WERI-Rb-1 (cell line): ENCODE measurements around the gene MEIS2.

Experiments used
- DNase-seq: peaks from one replicate; pipeline ENCODE4 v3.0.0-alpha.2; 2020
- H3K27ac ChIP-seq: fragments of 250-450 bp; sonication (Bioruptor Pico); 2 replicates; pipeline ENCODE4 v1.5.1; 2020; ENCODE audit warnings: mild to moderate bottlenecking, moderate library complexity
- H3K27me3 ChIP-seq: fragments of 250-450 bp; sonication (Bioruptor Pico); 2 replicates; pipeline ENCODE4 v1.5.1; 2021; ENCODE audit warnings: mild to moderate bottlenecking, low read depth, moderate library complexity; ENCODE audit not compliant: insufficient read depth, severe bottlenecking
- H3K36me3 ChIP-seq: fragments of 250-450 bp; sonication (Bioruptor Pico); 2 replicates; pipeline ENCODE4 v1.5.1; 2020; ENCODE audit warnings: mild to moderate bottlenecking, moderate library complexity
- H3K4me3 ChIP-seq: 2 replicates; pipeline ENCODE4 v1.5.1; 2011; ENCODE audit warnings: low read depth, mild to moderate bottlenecking, control low read depth, low read length
- H3K9me3 ChIP-seq: fragments of 250-450 bp; sonication (Bioruptor Pico); 2 replicates; pipeline ENCODE4 v1.5.1; 2021; ENCODE audit warnings: mild to moderate bottlenecking, moderate library complexity; ENCODE audit not compliant: severe bottlenecking
- TF ChIP-seq, protein P1 (sequence below): IDR thresholded peaks from 2 replicates; pipeline ENCODE4 v1.5.1; 2011; ENCODE audit warnings: low read depth, mild to moderate bottlenecking, control low read depth, inconsistent platforms, low read length

MEIS2 gene

GRCh38 chr15:37125143-37125542 is 24.8 kb upstream of the MEIS2 start:
- TF ChIP-seq, protein P1, sequence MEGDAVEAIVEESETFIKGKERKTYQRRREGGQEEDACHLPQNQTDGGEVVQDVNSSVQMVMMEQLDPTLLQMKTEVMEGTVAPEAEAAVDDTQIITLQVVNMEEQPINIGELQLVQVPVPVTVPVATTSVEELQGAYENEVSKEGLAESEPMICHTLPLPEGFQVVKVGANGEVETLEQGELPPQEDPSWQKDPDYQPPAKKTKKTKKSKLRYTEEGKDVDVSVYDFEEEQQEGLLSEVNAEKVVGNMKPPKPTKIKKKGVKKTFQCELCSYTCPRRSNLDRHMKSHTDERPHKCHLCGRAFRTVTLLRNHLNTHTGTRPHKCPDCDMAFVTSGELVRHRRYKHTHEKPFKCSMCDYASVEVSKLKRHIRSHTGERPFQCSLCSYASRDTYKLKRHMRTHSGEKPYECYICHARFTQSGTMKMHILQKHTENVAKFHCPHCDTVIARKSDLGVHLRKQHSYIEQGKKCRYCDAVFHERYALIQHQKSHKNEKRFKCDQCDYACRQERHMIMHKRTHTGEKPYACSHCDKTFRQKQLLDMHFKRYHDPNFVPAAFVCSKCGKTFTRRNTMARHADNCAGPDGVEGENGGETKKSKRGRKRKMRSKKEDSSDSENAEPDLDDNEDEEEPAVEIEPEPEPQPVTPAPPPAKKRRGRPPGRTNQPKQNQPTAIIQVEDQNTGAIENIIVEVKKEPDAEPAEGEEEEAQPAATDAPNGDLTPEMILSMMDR: no peak
- H3K27me3 ChIP-seq: no peaks in the 10 kb centered on the region
- DNase-seq: no peak

GRCh38 chr15:37124331-37124730 is 24.0 kb upstream of the MEIS2 start:
- Histone ChIP-seq H3K4me3 (no peak overlapping the region), H3K36me3 (no peaks in the 10 kb centered on the region), H3K27me3 (no peaks in the 10 kb centered on the region), H3K9me3 (no peaks in the 10 kb centered on the region), H3K27ac (no peak overlapping the region)
- DNase-seq: no peak
- TF ChIP-seq, protein P1: no peak

More at GRCh38 chr15:37125143-37125542, 24.8 kb upstream of the MEIS2 start:
- Histone ChIP-seq H3K36me3 (no peaks in the 10 kb centered on the region), H3K4me3 (no peak overlapping the region), H3K27ac (no peak overlapping the region), H3K9me3 (no peaks in the 10 kb centered on the region)

DNA sequence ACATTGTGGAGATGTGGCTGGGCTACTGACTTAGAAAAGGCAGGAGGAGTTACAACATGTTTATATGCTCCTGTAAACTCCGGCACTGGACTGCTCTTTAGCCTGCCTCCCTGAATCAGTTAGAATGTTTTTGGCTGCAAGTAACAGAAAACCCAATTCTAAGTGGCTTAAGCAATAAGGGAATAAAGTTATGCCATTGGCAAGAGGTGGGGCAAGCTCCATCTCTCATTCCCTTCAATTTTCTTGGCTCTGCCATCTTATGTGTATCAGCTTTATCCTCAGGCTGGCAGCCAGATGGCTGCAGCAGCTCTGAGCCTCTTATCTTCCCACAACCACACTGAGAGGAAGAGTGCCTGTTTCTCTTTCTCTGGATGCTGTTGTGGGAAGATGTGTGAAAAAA is 22.4 kb upstream of the MEIS2 start:
- H3K36me3 ChIP-seq: no peaks in the 10 kb centered on the region
- DNase-seq: peak; percentile 55
- H3K27ac ChIP-seq: peak overlapping the region; percentile 69
- peak overlapping the region; percentile 31 for H3K4me3 ChIP-seq
- no peaks in the 10 kb centered on the region for H3K27me3 ChIP-seq
- H3K9me3 ChIP-seq: no peaks in the 10 kb centered on the region
- TF ChIP-seq, protein P1: no peak

- no peaks in the 10 kb centered on the region for H3K27me3 ChIP-seq
- DNase-seq: no peak
- TF ChIP-seq, protein P1: no peak
- no peak overlapping the region for H3K4me3 ChIP-seq
- no peak overlapping the region for H3K27ac ChIP-seq
- H3K9me3 ChIP-seq: no peaks in the 10 kb centered on the region
- H3K36me3 ChIP-seq: no peaks in the 10 kb centered on the region
Measured at GRCh38 chr15:37121492-37121891, 21.1 kb upstream of the MEIS2 start.

GRCh38 chr15:37117030-37117429 is 16.7 kb upstream of the MEIS2 start:
- Histone ChIP-seq H3K27me3 (no peaks in the 10 kb centered on the region), H3K4me3 (no peak overlapping the region), H3K36me3 (no peaks in the 10 kb centered on the region), H3K9me3 (no peaks in the 10 kb centered on the region), H3K27ac (no peak overlapping the region)
- TF ChIP-seq, protein P1: no peak
- DNase-seq: no peak

- Histone ChIP-seq H3K27me3 (no peaks in the 10 kb centered on the region), H3K9me3 (no peaks in the 10 kb centered on the region), H3K27ac (no peak overlapping the region), H3K4me3 (no peak overlapping the region), H3K36me3 (no peaks in the 10 kb centered on the region)
- TF ChIP-seq, protein P1: no peak
- no peak for DNase-seq
Measured at GRCh38 chr15:37115538-37115937, 15.2 kb upstream of the MEIS2 start.
